ENCODE data around the gene PLPP7. TPM values are rescaled to one million over a fixed set of nuclear protein-coding genes. Genes with fewer than 3 reads are reported as not detected.

PLPP7 gene
- total RNA-seq, 2 experiments from 2014 or later, result 0.11 to 0.16 TPM

GRCh38 chr9:131300444-131300843, 10.9 kb downstream of the PLPP7 start:
- Histone ChIP-seq H3K4me2 (ENCODE audit: low read length) (no peak overlapping the region), H4K20me1 (ENCODE audit: insufficient read depth, low read length) (no peaks in the 10 kb centered on the region), H3K9me3 (ENCODE audit: low read length) (no peaks in the 10 kb centered on the region), H3K27ac (ENCODE audit: low read depth, low read length, poor library complexity, severe bottlenecking) (no peak overlapping the region), H3K4me1 (ENCODE audit: insufficient read depth, low read length, poor library complexity, severe bottlenecking) (no peaks in the 10 kb centered on the region), H3K4me3 (ENCODE audit: low read depth, low read length, poor library complexity, severe bottlenecking) (no peak overlapping the region), H3K9me2 (ENCODE audit: insufficient read depth, low read length) (no peaks in the 10 kb centered on the region), H3K36me3 (ENCODE audit: insufficient read depth, low read length) (no peaks in the 10 kb centered on the region), H2AFZ (ENCODE audit: low read length) (no peak overlapping the region), H3K79me2 (ENCODE audit: insufficient read depth, low read depth, low read length) (no peaks in the 10 kb centered on the region)
- no peak for DNase-seq (ENCODE audit: low spot score)
- CTCF ChIA-PET (ENCODE audit: unreplicated experiment), result interaction anchor here (0.6 kb wide), 1 partner anchor 170 kb away, joined by 3 read pairs; no protein-coding TSS in a partner anchor
- TF ChIP-seq CTCF (conservative IDR thresholded peaks at IDR 0.05; ENCODE audit: low read length) (no peak), EZH2phosphoT487 (IDR thresholded peaks at IDR 0.05; ENCODE audit: borderline replicate concordance, low read depth, low read length) (no peak)
- POLR2A ChIA-PET, result no interaction called here
- BruUV-seq (replicated peaks), result no TSS peak
- intact Hi-C loops (cut with micrococcal nuclease; ENCODE audit: unreplicated experiment), result no loop called here

GRCh38 chr9:131302244-131303075, 12.9 kb downstream of the PLPP7 start:
- ChIA-PET CTCF (ENCODE audit: unreplicated experiment) (no interaction called here), POLR2A (interaction anchor here (0.7 kb wide), 1 partner anchor 99 kb away, joined by 5 read pairs; no protein-coding TSS in a partner anchor)
- no peaks in the 10 kb centered on the region for H3K4me1 ChIP-seq (ENCODE audit: insufficient read depth, low read length, poor library complexity, severe bottlenecking)
- H3K36me3 ChIP-seq (ENCODE audit: insufficient read depth, low read length), result no peaks in the 10 kb centered on the region
- no peak overlapping the region for H3K27ac ChIP-seq (ENCODE audit: low read depth, low read length, poor library complexity, severe bottlenecking)
- no peak overlapping the region for H2AFZ ChIP-seq (ENCODE audit: low read length)
- H4K20me1 ChIP-seq (ENCODE audit: insufficient read depth, low read length), result no peaks in the 10 kb centered on the region
- intact Hi-C loops (cut with micrococcal nuclease; ENCODE audit: unreplicated experiment), result no loop called here
- DNase-seq (ENCODE audit: low spot score), result no peak
- H3K9me3 ChIP-seq (ENCODE audit: low read length), result no peaks in the 10 kb centered on the region
- TF ChIP-seq CTCF (conservative IDR thresholded peaks at IDR 0.05; ENCODE audit: low read length) (no peak), EZH2phosphoT487 (IDR thresholded peaks at IDR 0.05; ENCODE audit: borderline replicate concordance, low read depth, low read length) (no peak)
- no peaks in the 10 kb centered on the region for H3K9me2 ChIP-seq (ENCODE audit: insufficient read depth, low read length)
- H3K4me3 ChIP-seq (ENCODE audit: low read depth, low read length, poor library complexity, severe bottlenecking), result no peak overlapping the region
- no TSS peak for BruUV-seq (replicated peaks)
- no peak overlapping the region for H3K4me2 ChIP-seq (ENCODE audit: low read length)
- no peaks in the 10 kb centered on the region for H3K79me2 ChIP-seq (ENCODE audit: insufficient read depth, low read depth, low read length)
